Neural cell (in vitro differentiated cells): ENCODE measurements around the gene QPCT.

Experiments used
- EP300 ChIP-seq: fragments of 450-650 bp; conservative IDR thresholded peaks from 2 replicates; pipeline ENCODE4 v1.6.1; 2014; ENCODE audit warnings: antibody characterized with exemption, mild to moderate bottlenecking, moderate library complexity; ENCODE audit not compliant: poor library complexity, severe bottlenecking
- EZH2 ChIP-seq: fragments of 200-600, 300-800 bp; shearing (Covaris generic), sonication (generic); IDR thresholded peaks from 2 replicates; pipeline ENCODE4 v1.6.1; 2014; ENCODE audit warnings: antibody characterized with exemption, low read length, borderline replicate concordance, mild to moderate bottlenecking; ENCODE audit not compliant: insufficient read depth, poor library complexity, severe bottlenecking
- MXI1 ChIP-seq: fragments of 450-650 bp; conservative IDR thresholded peaks from 2 replicates; pipeline ENCODE4 v1.6.1; 2014; ENCODE audit warnings: antibody characterized with exemption, mild to moderate bottlenecking; ENCODE audit not compliant: poor library complexity, severe bottlenecking
- POLR2AphosphoS5 ChIP-seq: IDR thresholded peaks from 2 replicates; pipeline ENCODE4 v1.6.1; 2012
- RAD21 ChIP-seq: fragments of 450-650 bp; conservative IDR thresholded peaks from 2 replicates; pipeline ENCODE4 v1.6.1; 2014; ENCODE audit warnings: antibody characterized with exemption, mild to moderate bottlenecking, moderate library complexity
- TAF1 ChIP-seq: IDR thresholded peaks from 2 replicates; pipeline ENCODE4 v1.6.1; 2012; ENCODE audit warnings: low read depth
- TF ChIP-seq, protein P1 (sequence below): fragments of 450-650 bp; IDR thresholded peaks from 2 replicates; pipeline ENCODE4 v1.5.1; 2014; ENCODE audit warnings: antibody characterized with exemption, mild to moderate bottlenecking, moderate library complexity; ENCODE audit not compliant: poor library complexity, severe bottlenecking

GRCh38 chr2:37361216-37361815 lies 16.9 kb downstream of the QPCT start:
- TF ChIP-seq, protein P1, sequence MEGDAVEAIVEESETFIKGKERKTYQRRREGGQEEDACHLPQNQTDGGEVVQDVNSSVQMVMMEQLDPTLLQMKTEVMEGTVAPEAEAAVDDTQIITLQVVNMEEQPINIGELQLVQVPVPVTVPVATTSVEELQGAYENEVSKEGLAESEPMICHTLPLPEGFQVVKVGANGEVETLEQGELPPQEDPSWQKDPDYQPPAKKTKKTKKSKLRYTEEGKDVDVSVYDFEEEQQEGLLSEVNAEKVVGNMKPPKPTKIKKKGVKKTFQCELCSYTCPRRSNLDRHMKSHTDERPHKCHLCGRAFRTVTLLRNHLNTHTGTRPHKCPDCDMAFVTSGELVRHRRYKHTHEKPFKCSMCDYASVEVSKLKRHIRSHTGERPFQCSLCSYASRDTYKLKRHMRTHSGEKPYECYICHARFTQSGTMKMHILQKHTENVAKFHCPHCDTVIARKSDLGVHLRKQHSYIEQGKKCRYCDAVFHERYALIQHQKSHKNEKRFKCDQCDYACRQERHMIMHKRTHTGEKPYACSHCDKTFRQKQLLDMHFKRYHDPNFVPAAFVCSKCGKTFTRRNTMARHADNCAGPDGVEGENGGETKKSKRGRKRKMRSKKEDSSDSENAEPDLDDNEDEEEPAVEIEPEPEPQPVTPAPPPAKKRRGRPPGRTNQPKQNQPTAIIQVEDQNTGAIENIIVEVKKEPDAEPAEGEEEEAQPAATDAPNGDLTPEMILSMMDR = no peak
- TF ChIP-seq EP300 (no peak), RAD21 (no peak), POLR2AphosphoS5 (no peak), MXI1 (no peak), EZH2 (no peak), TAF1 (no peak)
